ENCODE results near the gene UBE4B. TPM values are rescaled to one million over a fixed set of nuclear protein-coding genes. Genes with fewer than 3 reads are reported as not detected.

UBE4B gene
- total RNA-seq (2022; extraction: Qiagen RNA extraction; ENCODE audit: low read depth) = 13.0 to 13.7 TPM (median 13.4 TPM) in 5 replicates

DNA sequence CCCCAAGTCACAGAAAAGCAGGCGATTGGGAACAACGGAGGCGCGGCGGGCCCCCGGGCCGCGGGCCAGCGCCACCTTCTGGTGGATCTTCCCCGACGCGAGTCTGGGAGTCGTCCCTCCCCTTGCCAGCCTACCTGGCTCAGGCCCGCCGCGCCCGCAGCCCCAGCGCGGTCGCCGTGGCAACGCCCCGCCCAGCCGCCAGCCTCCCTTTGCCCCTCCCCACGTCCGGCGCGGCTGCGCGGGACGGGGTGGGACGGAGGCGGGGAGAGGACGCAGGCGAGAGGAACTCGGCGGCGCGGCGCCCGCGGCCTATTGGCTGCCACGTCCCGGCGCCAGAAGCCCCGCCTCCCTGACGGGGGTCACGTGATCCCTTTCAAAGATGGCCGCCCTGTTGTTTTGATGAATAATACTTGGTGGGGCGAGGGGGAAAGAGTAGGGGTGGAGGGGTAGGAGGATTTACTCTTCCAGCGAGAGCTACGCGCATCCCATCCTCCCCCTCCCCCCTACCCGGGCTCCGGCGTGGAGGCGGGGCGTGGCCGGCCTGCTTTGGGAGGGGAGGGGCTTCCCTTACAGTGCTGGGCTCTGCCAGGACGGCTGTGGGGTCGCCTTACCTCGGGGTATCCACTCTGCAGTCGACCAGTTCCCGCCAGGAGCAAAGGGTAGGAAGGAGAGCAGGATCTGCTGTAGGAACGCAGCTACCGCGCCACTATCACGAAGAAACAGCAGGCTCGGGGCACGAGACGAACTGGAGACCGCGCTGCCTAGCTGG is at the start of gene UBE4B:
Gene UBE4B, plus strand, starts transcription at position 369 of the 769 bp plus-strand sequence. CDS start 713 bp downstream, outside the sequence.

DNA sequence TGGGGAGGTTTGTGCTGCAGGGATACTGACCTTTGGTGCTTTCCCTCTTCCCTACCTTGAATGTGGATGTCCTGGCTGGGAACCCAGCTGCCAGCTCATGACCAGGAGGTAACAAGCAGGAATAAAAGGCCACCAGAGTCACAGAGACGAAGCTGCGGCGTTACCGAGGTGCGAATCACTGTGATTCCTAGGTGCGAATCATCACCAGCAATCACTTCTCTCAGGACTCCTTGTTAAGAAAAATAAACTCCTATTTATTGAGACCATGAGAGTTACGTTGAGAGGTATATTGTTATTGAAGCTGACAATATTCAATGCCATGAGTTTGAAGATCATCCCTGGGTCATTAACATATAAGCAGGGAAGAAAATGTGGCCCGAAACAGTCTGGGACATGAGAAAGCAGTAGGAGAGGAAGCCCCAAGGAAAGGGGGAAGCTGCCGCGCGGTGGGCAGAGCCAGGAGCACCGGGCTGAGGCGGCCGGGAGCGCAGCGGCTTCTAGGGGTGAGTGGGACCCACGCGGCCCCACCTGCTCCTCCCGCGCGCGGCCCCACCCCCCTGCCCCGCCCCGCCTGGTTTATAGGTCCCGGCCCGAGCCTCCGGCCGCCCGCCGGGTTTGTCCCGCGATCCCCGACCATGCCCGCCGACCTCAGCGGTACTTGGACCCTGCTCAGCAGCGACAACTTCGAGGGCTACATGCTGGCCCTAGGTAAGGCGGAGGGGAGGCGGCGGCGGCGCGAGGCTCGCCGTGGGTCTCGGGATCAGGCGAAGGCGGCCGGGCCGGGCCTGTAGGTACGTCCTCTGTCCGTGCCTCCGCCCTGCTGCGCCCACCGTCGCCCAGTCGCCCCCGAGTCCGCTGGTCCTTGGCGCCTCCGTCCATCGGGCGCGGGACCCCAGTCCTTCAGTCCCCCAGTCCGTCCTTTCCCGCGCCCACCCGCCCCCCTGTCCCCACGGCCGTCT is 35.9 kb upstream of the UBE4B start, which contains the start of gene RBP7:
Gene RBP7, plus strand, starts transcription at position 605 of the 959 bp plus-strand sequence. Its CDS starts 31 bp downstream, at position 636.

DNA sequence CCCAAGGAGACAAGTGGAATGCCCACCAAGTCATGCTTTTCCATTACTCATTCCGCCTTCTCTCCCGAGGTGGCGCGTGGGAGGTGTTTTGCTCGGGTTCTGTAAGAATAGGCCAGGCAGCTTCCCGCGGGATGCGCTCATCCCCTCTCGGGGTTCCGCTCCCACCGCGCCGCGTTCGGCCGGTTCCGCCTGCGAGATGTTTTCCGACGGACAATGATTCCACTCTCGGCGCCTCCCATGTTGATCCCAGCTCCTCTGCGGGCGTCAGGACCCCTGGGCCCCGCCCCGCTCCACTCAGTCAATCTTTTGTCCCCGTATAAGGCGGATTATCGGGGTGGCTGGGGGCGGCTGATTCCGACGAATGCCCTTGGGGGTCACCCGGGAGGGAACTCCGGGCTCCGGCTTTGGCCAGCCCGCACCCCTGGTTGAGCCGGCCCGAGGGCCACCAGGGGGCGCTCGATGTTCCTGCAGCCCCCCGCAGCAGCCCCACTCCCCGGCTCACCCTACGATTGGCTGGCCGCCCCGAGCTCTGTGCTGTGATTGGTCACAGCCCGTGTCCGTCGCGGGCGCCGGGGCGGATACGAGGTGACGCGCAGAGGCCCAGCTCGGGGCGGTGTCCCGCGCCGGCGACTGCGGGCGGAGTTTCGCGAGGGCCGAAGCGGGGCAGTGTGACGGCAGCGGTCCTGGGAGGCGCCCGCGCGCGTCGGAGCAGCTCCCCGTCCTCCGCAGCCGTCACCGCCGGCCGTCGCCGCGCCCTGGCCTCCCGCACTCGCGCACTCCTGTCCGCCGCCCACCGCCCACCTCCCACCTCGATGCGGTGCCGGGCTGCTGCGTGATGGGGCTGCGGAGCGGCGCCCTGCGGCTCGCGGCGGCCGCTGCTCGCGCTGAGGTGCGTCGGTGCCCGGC is 177.4 kb downstream of the UBE4B start, which contains the start of gene KIF1B:
Gene KIF1B, plus strand, starts transcription at position 666 of the 906 bp plus-strand sequence. CDS start 21,759 bp downstream, outside the sequence.

Other genes with a start within 250 kb of the UBE4B start
- 60.8 to 69.5 TPM (median 64.2 TPM) in 5 replicates for gene CLSTN1, start 209.0 kb upstream of the UBE4B start, total RNA-seq (2022; extraction: Qiagen RNA extraction; ENCODE audit: low read depth)
- 6.9 to 12.7 TPM (median 10.5 TPM) in 5 replicates for gene CTNNBIP1, start 122.7 kb upstream of the UBE4B start, total RNA-seq (2022; extraction: Qiagen RNA extraction; ENCODE audit: low read depth)
- 16.9 to 32.1 TPM (median 20.2 TPM) in 5 replicates for gene LZIC, start 89.6 kb upstream of the UBE4B start, total RNA-seq (2022; extraction: Qiagen RNA extraction; ENCODE audit: low read depth)
- gene NMNAT1, start 89.5 kb upstream of the UBE4B start, total RNA-seq (2022; extraction: Qiagen RNA extraction; ENCODE audit: low read depth) = 1.8 to 2.7 TPM (median 2.2 TPM) in 5 replicates
- 5.4 to 6.3 TPM (median 5.7 TPM) in 5 replicates for gene RBP7, start 35.7 kb upstream of the UBE4B start, total RNA-seq (2022; extraction: Qiagen RNA extraction; ENCODE audit: low read depth)
- gene KIF1B, start 177.6 kb downstream of the UBE4B start, total RNA-seq (2022; extraction: Qiagen RNA extraction; ENCODE audit: low read depth) = 7.6 to 14.4 TPM (median 13.8 TPM) in 5 replicates

All from A549 treated with RU486 at 1 μM for 4 hours (cell line).